ENCODE data around the gene COL5A1.

The COL5A1 gene

DNA sequence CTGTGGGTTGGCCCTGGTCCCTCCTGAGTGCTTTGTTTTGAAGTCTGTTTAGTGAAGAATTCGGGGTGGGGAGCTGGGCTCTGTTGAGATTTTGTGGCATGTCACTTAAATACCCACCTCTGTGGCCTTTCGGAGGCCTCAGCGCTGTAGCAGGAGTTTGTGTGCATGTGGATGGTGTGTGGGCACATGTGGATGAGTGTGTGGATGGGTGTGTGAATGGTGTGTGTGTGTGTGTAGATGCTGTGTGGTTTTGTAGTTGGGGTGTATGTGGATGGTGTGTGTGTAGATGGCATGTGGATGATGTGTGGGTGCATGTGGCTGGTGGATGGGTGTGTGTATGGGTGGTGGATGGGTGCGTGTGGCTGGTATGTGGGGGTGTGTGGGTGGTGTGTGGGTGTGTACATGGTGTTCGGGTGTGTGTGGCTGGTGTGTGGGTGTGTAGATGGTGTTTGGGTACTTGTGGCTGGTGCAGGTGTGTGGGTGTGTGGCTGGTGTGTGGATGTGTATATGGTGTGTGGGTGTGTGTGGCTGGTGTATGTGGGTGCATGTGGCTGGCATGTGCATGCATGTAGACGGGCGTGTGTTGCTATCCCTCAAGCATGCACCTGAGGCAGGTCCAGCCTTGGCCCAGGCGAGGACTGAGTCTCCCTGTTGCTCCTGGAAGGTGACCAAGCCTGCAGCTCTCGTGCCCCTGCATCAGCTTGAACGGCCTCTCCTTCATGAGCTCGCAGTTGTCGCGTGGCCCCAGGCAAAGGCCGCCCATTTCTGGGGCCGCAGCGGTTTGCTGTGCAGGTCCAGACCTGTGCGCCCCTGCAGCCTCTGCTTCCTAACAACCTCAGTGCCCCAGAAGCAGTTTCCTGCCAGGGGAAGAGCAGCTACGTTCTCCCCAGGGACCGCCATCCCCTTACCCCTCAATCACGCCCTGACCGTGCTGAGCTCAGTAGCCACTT lies 185.0 kb downstream of the COL5A1 start:
- DNase-seq = no peak

DNA sequence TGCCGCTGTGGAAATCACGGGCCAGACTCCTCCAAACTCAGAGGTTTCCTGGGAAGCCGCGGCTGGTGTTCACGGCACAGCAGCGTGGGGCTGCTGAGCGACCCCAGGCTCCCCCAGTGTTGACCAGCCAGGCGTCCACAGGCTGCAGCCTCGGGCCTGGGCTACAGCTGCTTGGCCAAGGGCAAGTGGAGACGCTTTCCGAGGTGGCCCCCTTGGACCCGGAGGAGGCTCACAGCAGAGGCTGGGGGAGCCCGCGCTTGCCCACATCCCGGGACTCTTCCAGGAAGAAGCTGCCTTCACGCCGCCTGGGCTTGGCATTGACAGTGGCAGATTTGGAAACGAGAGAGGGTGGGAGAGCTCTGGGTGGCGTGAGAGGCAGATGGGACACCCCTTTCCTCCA lies 186.0 kb downstream of the COL5A1 start:
- no peak for DNase-seq

DNA sequence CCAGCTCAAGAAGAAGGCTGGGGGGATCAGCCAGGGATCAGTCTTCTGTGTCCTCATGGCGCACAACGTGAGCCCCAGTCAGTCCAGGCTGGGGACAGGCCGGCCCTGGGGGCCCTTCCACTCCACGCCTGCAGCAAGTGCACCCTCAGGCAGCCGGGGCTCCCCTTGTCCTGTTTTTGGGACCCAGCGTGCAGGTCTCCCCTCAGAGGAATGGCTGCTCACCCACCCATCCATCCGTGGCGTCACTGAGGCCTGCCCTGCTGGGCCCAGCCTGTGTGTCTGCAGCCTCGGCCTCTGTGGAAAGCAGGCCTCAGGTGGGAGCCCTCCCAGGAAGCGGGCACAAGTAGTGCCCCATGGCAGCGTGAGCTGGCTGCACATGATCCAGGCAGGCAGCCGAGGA lies 186.4 kb downstream of the COL5A1 start:
- no peak for DNase-seq

DNA sequence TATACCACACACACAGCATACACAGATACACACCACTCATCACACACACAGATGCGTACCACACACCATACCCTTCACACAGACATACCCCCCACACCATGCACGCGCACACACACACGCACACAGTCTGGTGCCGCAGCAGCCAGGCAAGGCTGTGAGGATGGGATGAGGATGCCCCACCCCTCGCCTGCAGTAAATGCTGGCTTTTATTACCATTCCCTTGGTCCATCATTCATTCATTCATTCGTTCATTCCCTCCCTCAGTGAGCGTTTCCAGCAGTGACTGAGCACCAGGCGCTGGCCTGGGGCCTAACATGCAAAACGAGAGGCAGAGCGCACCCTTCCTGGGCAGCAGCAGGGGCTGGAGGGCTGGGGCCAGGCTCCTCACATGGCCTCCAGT lies 187.3 kb downstream of the COL5A1 start:
- DNase-seq = no peak

DNA sequence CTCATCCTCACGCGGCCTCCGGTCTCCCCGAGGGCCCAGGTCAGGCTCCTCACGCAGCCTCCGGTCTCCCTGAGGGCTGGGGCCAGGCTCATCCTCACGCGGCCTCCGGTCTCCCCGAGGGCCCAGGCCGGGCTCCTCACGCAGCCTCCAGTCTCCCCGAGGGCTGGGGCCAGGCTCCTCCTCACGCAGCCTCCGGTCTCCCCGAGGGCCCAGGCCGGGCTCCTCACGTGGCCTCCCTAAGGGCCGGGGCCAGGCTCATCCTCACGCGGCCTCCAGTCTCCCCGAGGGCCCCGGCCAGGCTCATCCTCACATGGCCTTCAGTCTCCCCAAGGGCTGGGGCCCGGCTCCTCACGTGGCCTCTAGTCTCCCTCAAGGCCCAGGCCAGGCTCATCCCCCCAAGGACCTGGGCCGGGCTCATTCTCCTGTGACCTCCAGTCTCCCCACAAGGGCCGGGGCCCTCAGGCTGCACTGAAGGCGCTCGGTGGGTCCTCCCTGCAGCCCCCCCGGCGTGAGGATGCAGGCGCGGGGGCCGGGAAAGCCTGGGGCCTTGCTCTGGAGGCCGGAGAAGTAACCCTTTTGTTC lies 187.8 kb downstream of the COL5A1 start:
- no peak for DNase-seq

DNA sequence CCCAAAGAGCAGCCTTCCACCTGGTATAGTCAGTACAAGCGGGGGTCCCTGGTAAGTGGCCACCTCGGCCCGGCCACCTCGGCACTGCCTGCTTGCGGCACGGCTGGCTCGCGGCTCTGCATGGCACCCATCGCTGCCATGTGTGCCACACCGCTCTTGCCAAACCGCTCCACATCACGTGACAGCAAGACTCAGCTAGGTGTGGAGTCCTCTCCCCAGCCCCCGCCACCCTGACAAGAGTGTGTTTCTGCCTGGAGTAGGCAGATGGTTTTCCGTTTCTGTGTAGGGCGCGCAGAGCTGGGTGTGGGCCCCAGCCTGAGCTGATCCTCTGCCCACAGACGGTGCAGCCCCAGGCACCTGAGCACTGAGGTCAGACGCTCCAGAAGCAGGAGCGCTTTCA lies 188.5 kb downstream of the COL5A1 start:
- no peak for DNase-seq

DNA sequence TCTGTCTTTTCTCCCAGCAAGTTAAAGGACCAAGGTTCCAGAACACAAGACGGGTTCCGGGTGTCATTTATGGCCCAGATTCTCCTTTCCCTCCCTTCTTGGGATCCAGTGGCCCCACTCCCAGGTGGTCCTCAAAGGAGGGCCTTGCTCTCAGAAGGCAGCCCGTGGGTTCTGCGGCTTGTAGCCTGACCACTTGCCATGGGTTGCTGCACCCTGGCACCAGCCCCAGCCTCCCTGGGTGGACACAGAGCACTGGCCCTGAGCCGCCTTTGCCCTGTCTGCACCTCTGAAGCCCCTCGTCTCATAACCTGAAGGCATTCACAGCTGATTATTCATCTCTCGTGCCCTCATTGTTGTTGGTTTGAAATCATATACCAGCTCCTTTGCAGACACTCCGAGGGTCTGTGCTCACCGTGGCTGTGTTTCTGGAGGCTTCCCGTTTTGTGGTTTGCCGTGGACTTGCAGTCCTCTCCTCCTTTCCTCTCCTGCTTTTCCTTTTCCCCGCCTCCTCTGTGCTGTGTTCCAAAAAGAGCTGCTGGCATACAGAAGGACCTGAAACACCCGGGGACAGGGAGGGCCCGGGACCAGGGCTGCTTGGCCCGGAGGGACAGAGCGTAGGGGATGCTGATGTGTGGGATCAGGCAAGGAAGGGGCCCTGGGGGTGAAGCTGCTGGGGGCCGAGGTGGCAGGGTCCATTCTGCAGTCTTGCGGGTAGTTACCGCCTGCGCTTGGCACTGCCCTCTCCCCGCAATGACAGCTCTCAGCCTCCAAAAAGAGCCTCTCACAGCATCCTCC lies 189.5 kb downstream of the COL5A1 start:
- no peak for DNase-seq

DNA sequence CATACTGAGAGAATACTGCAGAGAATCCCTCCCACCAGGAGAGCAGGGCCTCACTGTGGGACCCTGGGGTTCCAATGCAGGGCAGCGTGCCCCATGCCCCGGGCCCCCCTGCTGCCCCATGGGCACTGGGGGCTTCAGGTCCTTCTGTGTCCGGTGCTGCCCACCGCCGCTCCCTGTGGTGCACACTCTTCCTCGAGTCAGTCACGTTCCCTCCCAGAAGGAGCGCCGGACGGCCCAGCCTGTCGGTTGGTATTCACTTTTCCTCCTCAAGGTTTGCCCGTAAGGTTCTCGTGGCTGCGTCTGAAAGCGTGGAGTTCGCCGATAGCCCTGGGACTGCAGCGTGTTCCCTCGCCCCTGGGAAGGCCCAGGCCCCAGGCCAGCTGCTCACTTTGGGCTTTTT lies 190.9 kb downstream of the COL5A1 start:
- no peak for DNase-seq

DNA sequence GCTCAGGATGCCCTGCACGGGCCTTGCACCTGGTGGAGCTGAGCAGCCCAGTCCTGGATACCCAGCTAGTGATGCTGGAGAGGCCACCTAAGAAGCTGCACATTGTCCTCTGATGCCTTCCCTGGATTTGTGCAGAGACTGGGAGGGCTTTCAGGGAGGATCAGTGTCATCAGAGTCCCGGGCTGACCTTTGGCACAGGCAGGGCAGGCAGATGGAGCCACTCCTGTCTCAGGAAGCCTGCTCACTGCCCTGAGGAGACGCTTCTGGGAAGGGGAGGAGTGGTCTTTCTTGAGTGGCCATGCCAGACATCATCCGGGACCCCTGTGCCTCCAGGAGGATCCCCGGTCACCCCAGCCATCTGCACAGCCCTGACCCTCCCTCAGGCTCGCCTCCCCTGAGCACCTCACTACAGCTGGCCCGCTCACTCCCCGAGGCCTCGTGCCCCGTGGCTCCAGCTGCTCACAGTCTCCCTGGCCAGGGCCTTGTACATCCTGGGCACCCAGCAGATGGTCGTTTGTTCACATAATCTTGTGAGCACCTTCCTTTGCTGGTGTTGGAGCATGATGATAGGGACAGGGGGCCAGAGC lies 191.8 kb downstream of the COL5A1 start:
- DNase-seq = no peak

DNA sequence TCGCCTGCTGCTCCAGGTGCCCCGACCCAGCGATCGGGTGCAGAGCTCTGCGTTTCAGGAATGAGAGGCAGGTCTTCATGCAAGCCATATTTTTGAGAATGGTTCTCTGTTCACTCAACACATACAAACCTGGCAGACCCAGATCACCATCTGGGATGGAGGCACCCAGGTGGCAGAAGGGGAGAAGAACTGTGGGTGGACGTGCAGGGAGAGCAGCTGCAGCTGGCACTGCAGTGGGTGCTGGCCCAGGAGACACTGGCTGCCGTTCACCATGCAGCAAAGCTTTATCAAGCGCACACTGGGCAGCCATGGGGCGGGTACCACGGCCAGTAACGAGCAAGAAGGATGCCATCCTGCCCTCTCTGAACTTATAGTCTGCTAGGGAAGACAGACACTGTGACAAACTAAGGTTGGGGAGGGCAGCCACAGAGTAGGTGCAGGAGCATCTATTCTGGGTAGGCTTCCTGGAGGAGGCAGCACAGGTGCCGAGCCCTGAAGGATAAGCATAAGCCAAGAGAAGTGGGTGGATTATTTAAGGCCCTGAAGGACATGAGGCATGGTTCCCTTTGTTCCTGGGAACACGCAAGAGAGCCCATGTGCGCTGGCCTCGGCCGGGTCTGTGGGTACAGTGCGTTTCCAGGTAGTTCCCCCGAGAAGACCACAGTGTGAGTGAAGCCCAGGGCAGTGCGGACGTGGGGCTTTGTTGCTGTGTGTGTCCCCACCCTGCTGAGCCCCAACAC lies 192.8 kb downstream of the COL5A1 start:
- no peak for DNase-seq

DNA sequence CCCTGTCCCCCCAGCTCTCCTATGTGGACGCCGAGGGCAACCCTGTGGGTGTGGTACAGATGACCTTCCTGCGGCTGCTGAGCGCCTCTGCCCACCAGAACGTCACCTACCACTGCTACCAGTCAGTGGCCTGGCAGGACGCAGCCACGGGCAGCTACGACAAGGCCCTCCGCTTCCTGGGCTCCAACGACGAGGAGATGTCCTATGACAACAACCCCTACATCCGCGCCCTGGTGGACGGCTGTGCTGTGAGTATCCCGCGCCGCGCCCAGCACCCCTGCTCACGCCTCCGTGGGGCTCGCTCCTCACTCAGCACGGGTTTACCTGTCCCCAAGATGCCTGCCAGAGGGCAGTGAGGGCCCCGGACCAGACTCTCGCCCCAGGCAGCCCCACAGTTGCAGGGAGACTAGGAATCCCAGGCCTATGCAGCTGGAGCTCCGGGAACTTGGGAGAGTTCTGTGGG lies 193.4 kb downstream of the COL5A1 start:
- DNase-seq = no peak

DNA sequence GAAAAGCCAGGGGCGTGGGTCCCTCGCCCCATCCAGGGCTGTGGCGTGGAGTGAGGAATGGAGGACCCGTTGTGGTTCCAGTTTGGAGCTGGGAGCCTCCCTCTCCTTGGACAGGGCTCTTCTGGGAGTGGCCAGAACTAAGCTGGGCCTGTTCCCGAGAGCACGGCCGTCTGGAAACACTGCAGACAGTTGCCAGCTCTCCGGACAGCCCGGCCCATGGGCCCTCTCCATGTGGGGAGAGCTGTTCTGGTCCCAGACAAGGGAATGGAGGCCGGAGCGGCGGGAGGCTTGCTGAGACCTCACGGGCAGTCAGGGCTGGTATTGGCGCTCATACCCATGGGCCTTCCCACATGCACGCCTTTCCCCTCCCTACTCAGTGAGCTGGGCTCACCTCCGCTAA lies 193.8 kb downstream of the COL5A1 start:
- DNase-seq = no peak

DNA sequence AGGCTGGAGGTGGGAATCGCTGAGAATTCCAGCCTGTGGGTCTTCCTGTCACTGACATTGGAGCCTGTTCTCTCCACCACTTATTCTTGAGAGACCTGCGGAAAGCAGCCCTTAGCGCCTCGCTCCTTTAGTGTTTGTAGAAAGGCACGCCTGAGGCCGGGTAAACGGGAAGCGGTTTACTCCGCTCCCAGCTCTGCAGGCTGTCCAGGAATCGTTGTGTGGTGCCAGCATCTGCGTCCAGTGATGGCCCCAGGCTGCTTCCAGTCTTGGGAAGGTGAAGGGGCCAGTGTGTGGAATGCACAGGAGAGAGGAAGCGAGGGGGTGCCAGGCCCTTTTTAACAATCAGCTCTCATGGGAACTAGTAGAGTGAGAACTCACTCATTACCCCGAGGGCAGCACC lies 194.4 kb downstream of the COL5A1 start:
- no peak for DNase-seq

DNA sequence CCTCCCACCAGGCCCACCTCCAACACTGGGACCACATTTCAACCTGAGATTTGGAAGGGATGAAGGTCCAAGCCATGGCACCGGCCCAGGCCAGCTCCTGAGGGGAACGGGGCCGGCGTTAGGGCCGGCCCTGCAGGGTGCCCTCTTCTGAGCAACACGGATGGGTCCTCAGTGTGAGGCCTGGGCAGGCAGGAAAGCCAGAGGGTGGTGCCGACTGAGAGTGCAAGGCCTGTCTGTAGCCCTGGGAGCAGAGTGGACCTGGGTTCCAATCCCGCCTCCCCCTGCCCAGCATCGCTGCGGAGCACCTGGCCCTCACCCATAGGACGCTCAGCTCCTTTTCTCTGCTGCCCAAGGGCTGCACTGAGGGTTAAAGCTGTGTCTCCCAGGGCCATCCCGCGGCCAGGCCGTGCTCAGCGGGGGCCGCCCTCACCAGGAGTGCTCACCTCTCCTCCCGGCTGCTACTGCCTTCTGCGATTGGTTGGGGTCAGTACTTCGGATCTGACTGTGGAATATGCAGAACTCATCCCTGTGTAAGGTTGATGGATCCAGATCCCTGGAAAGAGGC lies 194.9 kb downstream of the COL5A1 start:
- DNase-seq = no peak

DNA sequence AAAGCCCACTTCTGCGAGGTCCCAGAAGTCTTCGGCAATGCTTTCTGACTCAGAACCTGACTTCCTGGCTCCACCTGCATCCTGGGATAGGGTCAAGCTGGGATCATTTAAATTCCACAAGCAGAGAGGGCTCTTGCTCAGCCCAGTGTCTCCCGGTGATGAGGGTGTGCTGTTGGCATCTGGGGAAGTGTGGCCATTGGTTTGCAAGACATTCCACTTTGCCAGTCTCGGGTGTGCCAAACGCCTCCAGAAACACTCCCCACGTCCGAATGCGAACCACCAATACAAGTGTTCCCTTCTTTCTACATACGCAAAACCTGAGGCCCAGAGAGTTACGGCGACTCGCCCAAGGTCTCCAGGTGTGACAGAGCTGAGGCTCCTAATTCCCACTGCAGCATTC lies 195.9 kb downstream of the COL5A1 start:
- no peak for DNase-seq

DNA sequence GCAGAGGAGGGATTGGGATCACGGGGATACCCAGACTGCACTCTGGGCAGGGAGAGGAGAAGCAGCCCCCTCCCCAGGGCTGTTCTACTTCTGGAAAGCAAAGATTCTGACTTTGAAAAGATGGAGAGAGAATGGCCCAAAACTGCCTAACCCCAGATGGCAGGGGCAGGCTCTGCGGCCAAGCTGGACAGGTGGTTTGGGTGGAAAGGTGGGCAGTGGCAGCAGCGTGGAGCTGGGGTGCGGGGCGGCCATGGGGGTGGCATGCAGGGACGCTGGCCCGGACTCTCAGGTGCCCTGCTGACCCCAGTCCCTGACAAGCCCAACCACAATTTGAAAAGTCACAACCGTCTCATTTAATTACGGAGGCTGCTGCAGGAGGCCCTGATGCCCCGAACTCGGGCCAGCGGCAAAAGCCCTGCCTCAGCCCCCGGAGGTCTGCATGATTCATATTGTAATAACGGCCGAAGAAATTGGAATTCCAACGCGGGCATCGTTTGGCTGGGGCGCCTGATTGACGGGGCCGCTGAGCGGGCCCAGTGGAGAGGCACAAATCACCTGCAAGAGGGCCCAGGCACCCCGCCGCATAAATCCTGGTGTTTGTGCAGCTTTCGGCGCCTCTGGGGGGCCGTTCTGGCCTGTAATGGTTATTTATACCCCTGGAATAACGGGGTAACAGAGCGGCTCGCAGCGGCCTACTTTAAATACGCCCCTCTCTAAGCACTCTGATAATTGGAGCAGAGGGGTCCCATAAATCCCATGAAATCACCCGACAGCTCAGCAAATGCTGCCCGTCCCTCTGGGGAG lies 197.2 kb downstream of the COL5A1 start:
- no peak for DNase-seq

DNA sequence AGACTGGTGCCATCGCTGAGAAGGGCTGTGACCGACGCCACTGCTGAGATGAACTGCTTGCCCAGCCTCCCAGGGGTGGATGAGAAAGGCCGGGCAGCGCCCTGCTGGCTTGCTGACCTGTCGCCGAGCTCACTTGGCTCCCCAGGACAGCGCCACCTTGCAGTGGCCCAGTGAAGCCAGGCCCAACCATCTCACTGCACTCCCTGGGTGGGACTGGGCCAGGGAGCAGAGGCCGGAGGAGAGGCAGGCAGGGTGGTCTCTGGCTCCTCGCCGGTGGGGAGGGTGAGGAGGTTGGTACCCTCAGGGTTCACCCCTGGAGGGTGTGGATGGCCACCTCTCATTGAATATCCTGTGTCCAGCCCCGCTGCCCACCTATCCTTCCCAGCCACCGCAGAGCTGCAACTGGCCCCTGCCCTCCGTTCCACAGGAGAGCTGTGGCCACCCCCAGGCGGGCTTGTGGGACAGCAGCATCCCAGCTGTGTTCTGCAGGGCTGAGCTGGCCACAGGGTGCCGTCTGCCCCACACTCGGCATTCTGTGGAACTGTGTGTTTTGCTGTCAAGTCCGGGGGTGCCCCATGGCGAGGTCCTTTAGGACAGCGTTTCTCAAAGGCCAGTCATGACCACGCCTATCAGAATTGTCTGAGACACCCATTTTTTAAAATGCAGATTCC lies 198.0 kb downstream of the COL5A1 start:
- no peak for DNase-seq

DNA sequence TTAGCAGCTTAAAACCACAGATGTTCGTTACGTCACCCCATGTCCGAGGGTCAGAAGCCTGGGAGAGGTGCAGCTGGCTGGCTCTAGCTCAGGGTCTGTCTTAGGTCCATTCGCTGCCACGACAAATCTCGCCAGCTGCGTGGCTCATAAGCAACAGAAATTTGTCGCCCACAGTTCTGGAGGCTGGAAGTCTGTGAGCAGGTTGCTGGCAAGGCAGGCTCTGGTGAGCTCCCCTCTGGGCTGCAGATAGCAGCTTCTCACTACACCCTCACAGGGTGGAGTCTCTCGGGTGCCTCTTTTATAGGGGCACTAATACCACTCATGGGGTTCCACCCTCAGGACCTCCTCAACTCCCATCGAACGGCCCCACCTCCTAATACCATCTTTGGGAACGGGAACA lies 198.9 kb downstream of the COL5A1 start:
- DNase-seq = no peak

DNA sequence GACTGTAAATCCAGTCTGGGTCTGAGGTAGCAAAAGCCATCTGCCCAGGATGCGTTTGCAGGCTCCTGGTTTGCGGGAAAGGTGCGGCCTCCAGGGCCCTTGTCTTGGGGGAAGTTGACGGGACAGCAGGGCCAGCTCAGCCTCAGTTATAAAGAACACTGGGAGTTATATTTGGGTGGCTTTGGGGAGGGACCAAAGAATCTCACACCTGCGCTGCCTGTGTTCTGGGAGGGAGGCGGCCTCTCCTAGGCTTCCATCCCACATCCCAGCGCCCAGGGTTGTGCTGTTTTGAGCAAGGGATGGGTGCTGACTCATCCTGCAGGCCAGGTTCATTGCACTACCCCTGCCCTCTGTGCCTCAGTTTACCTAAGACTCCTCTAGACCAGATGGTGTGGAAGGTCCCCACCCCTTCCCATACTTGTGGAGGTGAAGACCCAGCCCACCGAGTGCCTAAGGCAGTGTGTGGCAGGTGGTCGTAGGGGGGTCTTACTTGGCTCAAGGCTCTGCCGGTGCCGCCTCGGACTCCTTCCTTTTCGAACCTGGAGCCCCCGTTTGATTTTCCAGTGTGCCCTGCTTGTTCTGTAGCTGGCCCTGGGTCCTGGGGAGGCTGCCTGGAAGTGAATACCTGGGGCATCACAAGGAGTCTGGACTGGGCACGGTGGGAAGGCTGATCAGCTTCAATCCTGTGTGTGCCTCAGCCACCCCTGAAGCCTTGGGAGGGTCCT lies 199.7 kb downstream of the COL5A1 start:
- no peak for DNase-seq

DNA sequence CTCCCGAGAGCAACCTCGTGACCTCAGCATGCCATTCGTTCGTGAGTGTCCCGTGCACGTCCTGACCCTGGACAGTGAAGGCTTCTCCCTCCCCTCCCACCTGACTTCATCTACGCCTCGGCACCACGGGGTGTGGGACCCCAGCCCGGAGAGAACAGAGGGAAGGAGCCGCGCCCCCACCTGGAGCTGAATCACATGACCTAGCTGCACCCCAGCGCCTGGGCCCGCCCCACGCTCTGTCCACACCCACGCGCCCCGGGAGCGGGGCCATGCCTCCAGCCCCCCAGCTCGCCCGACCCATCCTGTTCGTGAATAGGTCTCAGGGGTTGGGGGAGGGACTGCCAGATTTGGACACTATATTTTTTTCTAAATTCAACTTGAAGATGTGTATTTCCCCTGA lies 200.7 kb downstream of the COL5A1 start:
- no peak for DNase-seq
